Activated naive CD4-positive, alpha-beta T cell (primary cell): ENCODE measurements around the gene RAMP3.

Experiments used
- DNase-seq, 4 experiments: peaks; one replicate each; lab custom pipeline; 2025; lab: John Stamatoyannopoulos, UW

Gene RAMP3

GRCh38 chr7:45223728-45224630 lies 66.4 kb downstream of the RAMP3 start:
- no peak for DNase-seq

- no peak for DNase-seq
Measured at GRCh38 chr7:45224832-45225231, 67.2 kb downstream of the RAMP3 start.

GRCh38 chr7:45225311-45225947 lies 67.8 kb downstream of the RAMP3 start:
- DNase-seq, result no peak

DNA sequence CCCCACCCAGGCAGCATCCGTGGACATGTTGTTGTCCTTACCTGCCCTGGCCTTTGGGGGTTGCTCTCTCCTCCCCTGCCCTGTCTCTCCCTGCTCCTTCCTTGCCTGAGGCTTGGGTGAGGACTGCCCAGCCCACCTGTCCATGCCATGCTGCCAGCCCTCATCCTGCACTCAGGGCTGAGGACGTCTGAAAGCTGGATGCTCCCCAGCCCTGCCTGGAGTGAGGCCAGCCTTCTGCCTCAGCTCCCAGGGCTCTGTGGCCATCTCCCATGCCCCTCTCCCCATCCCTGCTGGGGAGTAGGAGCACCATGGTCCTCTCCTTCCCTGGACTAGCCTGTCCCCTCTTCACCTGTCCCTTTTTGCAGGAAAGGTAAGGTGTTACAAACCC lies 68.4 kb downstream of the RAMP3 start:
- no peak for DNase-seq

GRCh38 chr7:45229156-45229920 lies 71.7 kb downstream of the RAMP3 start:
- no peak for DNase-seq

DNA sequence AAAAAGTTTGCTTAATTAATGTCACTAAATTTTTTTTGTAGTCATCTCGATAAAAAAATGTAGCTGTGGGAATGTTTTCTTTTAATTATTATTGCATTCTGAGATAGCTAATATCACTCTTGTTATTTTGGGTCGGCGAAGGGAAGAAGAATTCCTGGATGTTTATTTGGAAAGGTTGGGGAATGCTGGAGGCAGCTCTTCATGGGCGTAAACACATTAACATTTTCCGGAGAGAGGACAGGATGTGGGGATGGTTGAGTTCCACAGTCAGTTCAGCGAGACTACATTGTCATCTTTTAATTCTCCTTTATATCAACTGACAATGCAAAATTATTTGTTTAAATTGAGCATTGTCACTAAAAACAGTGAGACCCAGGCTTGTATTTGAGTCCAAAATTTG lies 72.5 kb downstream of the RAMP3 start:
- DNase-seq, result no peak

DNA sequence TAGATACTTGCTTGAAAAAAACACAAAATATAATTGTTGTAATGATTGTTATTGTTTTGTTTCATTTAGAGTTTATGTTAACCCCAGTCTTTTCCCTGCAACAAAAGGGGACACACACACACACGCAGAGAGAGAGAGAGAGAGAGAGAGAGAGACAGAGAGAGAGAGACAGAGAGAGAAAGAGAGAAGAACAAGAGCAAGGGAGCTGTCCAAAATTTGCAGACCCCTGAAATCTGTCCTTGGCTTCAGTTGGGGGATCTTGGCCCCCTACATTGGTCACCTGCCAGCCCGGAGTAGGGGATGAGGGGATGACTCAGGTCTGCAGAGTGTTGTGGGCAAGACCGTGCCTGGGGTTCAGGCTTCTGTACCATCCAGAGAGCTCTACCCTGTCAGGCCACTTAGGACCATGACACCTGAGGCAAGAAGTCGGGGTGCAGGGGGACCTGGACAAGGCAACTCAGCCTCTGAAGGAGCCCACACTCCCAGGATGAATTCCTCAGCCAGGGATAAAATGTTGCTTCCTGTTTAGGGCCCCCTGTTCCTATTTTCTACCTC lies 73.1 kb downstream of the RAMP3 start:
- DNase-seq, result no peak

GRCh38 chr7:45233249-45233775 lies 75.7 kb downstream of the RAMP3 start:
- no peak for DNase-seq
